Keratinocyte (primary cell): ENCODE results near the gene ASIC1. TPM values are rescaled to one million over a fixed set of nuclear protein-coding genes. Genes with fewer than 3 reads are reported as not detected.
"Not testable (repeated sequence)": the region's sequence is repeated elsewhere in the genome, so short reads cannot be mapped to it uniquely, and the experiment has no call there.

Experiments
- DNase-seq: peaks from one replicate; pipeline ENCODE4 v3.0.0-alpha.2; 2011; ENCODE audit warnings: low read depth, missing footprints, low spot score
- FAIRE-seq: peaks from 2 replicates; lab custom pipeline; 2011; peaks lifted over from hg19 to GRCh38; lab: Jason Lieb, UNC
- H2AFZ ChIP-seq: 2 replicates; pipeline ENCODE4 v1.6.0; 2012; ENCODE audit warnings: low read length, control low read depth, inconsistent platforms; ENCODE audit not compliant: control insufficient read depth
- H3K27ac ChIP-seq: 2 replicates; pipeline ENCODE4 v1.5.1; 2011; ENCODE audit warnings: low read length; ENCODE audit not compliant: control insufficient read depth, insufficient read depth
- H3K27me3 ChIP-seq: 3 replicates; pipeline ENCODE4 v1.6.0; 2011; ENCODE audit warnings: low read length; ENCODE audit not compliant: control insufficient read depth, insufficient read depth; ENCODE audit errors: extremely low read depth
- H3K36me3 ChIP-seq, 2 experiments: 2 replicates in 1 of 2; 3 replicates in 1 of 2; pipeline ENCODE4 v1.5.1; 2011; ENCODE audit warnings: low read length in 2 of 2, mild to moderate bottlenecking in 1 of 2; ENCODE audit not compliant: control insufficient read depth in 2 of 2, insufficient read depth in 2 of 2; ENCODE audit errors: extremely low read depth in 1 of 2
- H3K4me1 ChIP-seq: 3 replicates; pipeline ENCODE4 v1.5.1; 2011; ENCODE audit warnings: low read length; ENCODE audit not compliant: control insufficient read depth, insufficient read depth; ENCODE audit errors: extremely low read depth
- H3K4me2 ChIP-seq: 3 replicates; pipeline ENCODE4 v1.6.0; 2011; ENCODE audit warnings: low read depth, low read length; ENCODE audit not compliant: control insufficient read depth, insufficient read depth; ENCODE audit errors: extremely low read depth
- H3K4me3 ChIP-seq, 3 experiments: fragments of 200-600 bp in 1 of 3; sonication (generic) in 1 of 3; 2 replicates in 2 of 3; 3 replicates in 1 of 3; pipeline ENCODE4 v1.5.1; 2011 to 2016; ENCODE audit warnings: low read length in 3 of 3, mild to moderate bottlenecking in 3 of 3, control low read depth in 2 of 3, inconsistent platforms in 1 of 3, low read depth in 1 of 3, mixed read lengths in 1 of 3, mixed run types in 1 of 3, moderate library complexity in 1 of 3; ENCODE audit not compliant: control insufficient read depth in 2 of 3, insufficient read depth in 2 of 3; ENCODE audit errors: extremely low read depth in 1 of 3
- H3K79me2 ChIP-seq: 2 replicates; pipeline ENCODE4 v1.6.0; 2012; ENCODE audit warnings: low read length; ENCODE audit not compliant: control insufficient read depth, insufficient read depth
- H3K9ac ChIP-seq: 3 replicates; pipeline ENCODE4 v1.6.0; 2011; ENCODE audit warnings: low read length; ENCODE audit not compliant: control insufficient read depth, insufficient read depth; ENCODE audit errors: extremely low read depth
- H3K9me1 ChIP-seq: 3 replicates; pipeline ENCODE4 v1.6.0; 2011; ENCODE audit warnings: low read length; ENCODE audit not compliant: control insufficient read depth, insufficient read depth; ENCODE audit errors: extremely low read depth
- H3K9me3 ChIP-seq: 2 replicates; pipeline ENCODE4 v1.5.1; 2012; ENCODE audit warnings: low read depth, low read length; ENCODE audit not compliant: control insufficient read depth
- H4K20me1 ChIP-seq: 3 replicates; pipeline ENCODE4 v1.6.0; 2011; ENCODE audit warnings: low read length; ENCODE audit not compliant: control insufficient read depth, insufficient read depth; ENCODE audit errors: extremely low read depth
- CTCF ChIP-seq, 3 experiments: IDR thresholded peaks in 1 of 3; conservative IDR thresholded peaks in 1 of 3; optimal IDR thresholded peaks in 1 of 3; 2 replicates in 2 of 3; 3 replicates in 1 of 3; pipeline versions ENCODE3 to v1.5.1; 2011; ENCODE audit warnings: low read length in 3 of 3, mild to moderate bottlenecking in 3 of 3, moderate library complexity in 2 of 3, control low read depth in 1 of 3, inconsistent platforms in 1 of 3; ENCODE audit not compliant: insufficient read depth in 2 of 3; ENCODE audit errors: extremely low read depth in 1 of 3
- EZH2 ChIP-seq: IDR thresholded peaks from one replicate; pipeline ENCODE4 v1.6.1; 2012; ENCODE audit warnings: inconsistent platforms, mild to moderate bottlenecking, low read length, moderate library complexity
- dilution Hi-C: fragments of 300-500 bp; cut with MboI; formaldehyde crosslinking; loops from one replicate; pipeline ENCODE4 v1.7.0; 2020; ENCODE audit warnings: low sequenced_read_pairs; ENCODE audit not compliant: extremely low pct_ligation_motif_present
- polyA plus RNA-seq, 5 experiments: library from polyadenylated mRNA; depleted of rRNA in 3 of 5; stranded (reverse) in 3 of 5; stranded (forward) in 1 of 5; unstranded in 1 of 5; fragments of >200 nt; gene quantifications; 1 replicate in 1 of 5; 2 replicates in 3 of 5; 3 replicates in 1 of 5; pipeline versions ENCODE4 v1.2.1 to v1.2.3, GENCODE V29; 2011 to 2012; ENCODE audit warnings: missing spikeins in 2 of 5, low read depth in 1 of 5, low replicate concordance in 1 of 5

ASIC1 gene
- polyA plus RNA-seq, 1 donor (not counting 4 experiments of a cell fraction or from before 2014, with no cell fraction given), result 5.7 TPM

- dilution Hi-C loops, result no loop called here
- H3K4me2 ChIP-seq, result no peak overlapping the region
- no peak for FAIRE-seq
These were observed 25.9 kb downstream of the ASIC1 start for GRCh38 chr12:50083301-50083700.

GRCh38 chr12:50084409-50084774 lies 27.0 kb downstream of the ASIC1 start:
- H4K20me1 ChIP-seq, H3K79me2 ChIP-seq, dilution Hi-C loops, FAIRE-seq, DNase-seq, H3K9me1 ChIP-seq, H3K9me3 ChIP-seq, H3K27me3 ChIP-seq: not testable (repeated sequence)
- H2AFZ ChIP-seq, result peak overlapping the region; percentile 21
- peak overlapping the region; percentile 72 for H3K9ac ChIP-seq
- peak overlapping the region; percentile 77 for H3K27ac ChIP-seq
- H3K4me3 ChIP-seq, result peak overlapping the region; percentile 59 to 88 (median 68)
- peaks cover 31% of the 10 kb centered on the region for H3K4me1 ChIP-seq
- peak overlapping the region; percentile 92 for H3K4me2 ChIP-seq
- peaks cover 6 to 18% of the 10 kb centered on the region in 2 experiments for H3K36me3 ChIP-seq

More at GRCh38 chr12:50083301-50083700, 25.9 kb downstream of the ASIC1 start:
- H3K36me3 ChIP-seq, result peaks cover 3 to 13% of the 10 kb centered on the region in 2 experiments
- peaks cover 21% of the 10 kb centered on the region for H3K4me1 ChIP-seq
- no peak for TF ChIP-seq EZH2
- TF ChIP-seq CTCF (optimal IDR thresholded peaks at IDR 0.05 in 1 of 3, IDR thresholded peaks at IDR 0.05 in 1 of 3, conservative IDR thresholded peaks at IDR 0.05 in 1 of 3; ENCODE audit: extremely low read depth in 1 of 3, insufficient read depth in 2 of 3, low read length in 3 of 3), result no peak
- H3K27me3 ChIP-seq, result no peaks in the 10 kb centered on the region
- no peak overlapping the region for H3K27ac ChIP-seq
- no peak overlapping the region for H3K9ac ChIP-seq
- H3K79me2 ChIP-seq, result peaks cover 6% of the 10 kb centered on the region
- no peak overlapping the region for H3K4me3 ChIP-seq
- no peaks in the 10 kb centered on the region for H3K9me3 ChIP-seq
- no peak overlapping the region for H2AFZ ChIP-seq
- DNase-seq, result no peak
- H4K20me1 ChIP-seq, result no peaks in the 10 kb centered on the region
- H3K9me1 ChIP-seq, result no peaks in the 10 kb centered on the region
